HepG2 (cell line): ENCODE measurements around the gene TTPAL. TPM values are rescaled to one million over a fixed set of nuclear protein-coding genes. Genes with fewer than 3 reads are reported as not detected.

ENCODE experiments used
- ARID2 ChIP-seq: sonication (generic); formaldehyde crosslinking; IDR thresholded peaks from 2 replicates; pipeline ENCODE4 v1.8.1; 2022; ENCODE audit warnings: mild to moderate bottlenecking, missing genetic modification reagents, borderline replicate concordance
- DZIP1 ChIP-seq: sonication (generic); formaldehyde crosslinking; IDR thresholded peaks from 2 replicates; pipeline ENCODE4 v1.5.0; 2020; ENCODE audit warnings: mild to moderate bottlenecking, missing genetic modification reagents
- GABPB1 ChIP-seq: IDR thresholded peaks from 2 replicates; pipeline ENCODE4 v1.6.1; 2016; ENCODE audit warnings: mild to moderate bottlenecking, missing genetic modification reagents, moderate library complexity, missing compliant biosample characterization
- KDM2A ChIP-seq: sonication (generic); formaldehyde crosslinking; IDR thresholded peaks from 2 replicates; pipeline ENCODE4 v1.4.0; 2020; ENCODE audit warnings: low read depth, missing genetic modification reagents, borderline replicate concordance
- SMAD9 ChIP-seq: sonication (generic); formaldehyde crosslinking; IDR thresholded peaks from 2 replicates; pipeline ENCODE4 v1.5.1; 2020; ENCODE audit warnings: mild to moderate bottlenecking, missing genetic modification reagents
- SOX6 ChIP-seq, 2 experiments: fragments of 450-650 bp in 1 of 2; sonication (generic) in 1 of 2; formaldehyde crosslinking in 1 of 2; IDR thresholded peaks; 2 replicates each; pipeline versions ENCODE4 v1.4.0 to v1.6.1; 2017 to 2020; ENCODE audit warnings: antibody characterized with exemption in 1 of 2, mild to moderate bottlenecking in 1 of 2, missing genetic modification reagents in 1 of 2
- SP5 ChIP-seq: IDR thresholded peaks from 2 replicates; pipeline ENCODE4 v1.6.1; 2016; ENCODE audit warnings: low read depth, borderline replicate concordance
- SPEN ChIP-seq: sonication (generic); formaldehyde crosslinking; IDR thresholded peaks from 2 replicates; pipeline ENCODE4 v1.5.1; 2020; ENCODE audit warnings: low read depth, mild to moderate bottlenecking, missing genetic modification reagents
- TEAD2 ChIP-seq: sonication (generic); formaldehyde crosslinking; IDR thresholded peaks from 2 replicates; pipeline ENCODE4 v1.9.0; 2021; ENCODE audit warnings: missing genetic modification reagents
- ZBTB20 ChIP-seq: sonication (generic); formaldehyde crosslinking; IDR thresholded peaks from 2 replicates; pipeline ENCODE4 v1.8.1; 2023; ENCODE audit warnings: missing genetic modification reagents, low read depth, mild to moderate bottlenecking, borderline replicate concordance
- ZNF225 ChIP-seq: sonication (generic); formaldehyde crosslinking; IDR thresholded peaks from 2 replicates; pipeline ENCODE4 v1.4.0; 2020; ENCODE audit warnings: mild to moderate bottlenecking, missing genetic modification reagents
- polyA plus RNA-seq, 8 experiments: library from polyadenylated mRNA; depleted of rRNA in 3 of 8; stranded (reverse) in 7 of 8; unstranded in 1 of 8; fragments of >200 nt; fragmentation: Illumina TruSeq in 4 of 8; extraction: Trizol in 4 of 8; gene quantifications; 2 replicates each; pipeline versions ENCODE4 v1.2.1 to v1.2.3, GENCODE V29; 2011 to 2016; ENCODE audit warnings: low read depth in 4 of 8, missing spikeins in 1 of 8, mixed read lengths in 1 of 8; ENCODE audit not compliant: insufficient read depth in 1 of 8
- total RNA-seq, 5 experiments: library from RNA; depleted of rRNA; stranded (reverse); fragments of >200 nt; fragmentation: Illumina TruSeq; extraction: Trizol; gene quantifications; 2 replicates each; pipeline ENCODE4 v1.2.3, GENCODE V29; 2016; ENCODE audit warnings: low read depth in 1 of 5
- TF ChIP-seq, protein P1 (sequence below): sonication (generic); formaldehyde crosslinking; IDR thresholded peaks from 2 replicates; pipeline ENCODE4 v1.4.0; 2020; ENCODE audit warnings: mild to moderate bottlenecking, missing genetic modification reagents
- TF ChIP-seq, protein P2 (sequence below): sonication (generic); formaldehyde crosslinking; IDR thresholded peaks from 2 replicates; pipeline ENCODE4 v1.5.1; 2020; ENCODE audit warnings: mild to moderate bottlenecking, missing genetic modification reagents, moderate library complexity
- TF ChIP-seq, protein P3 (sequence below): sonication (generic); formaldehyde crosslinking; IDR thresholded peaks from 2 replicates; pipeline ENCODE4 v1.4.0; 2020; ENCODE audit warnings: mild to moderate bottlenecking, missing genetic modification reagents

The TTPAL gene
- total and polyA plus RNA-seq, 2 of the 13 experiments (the other 11 are each of a cell fraction or from before 2014, with no cell fraction given), result 4.3 to 18.8 TPM

GRCh38 chr20:44431502-44432234 lies 44.0 kb upstream of the TTPAL start (continued):
- TF ChIP-seq KDM2A, result peak; percentile 79
- TF ChIP-seq SMAD9 (CRISPR knock-in tag), result no peak
- TF ChIP-seq ZNF225 (CRISPR knock-in tag), result peak; percentile 88; the same call in 1 of the 2 replicates
- TF ChIP-seq SPEN (CRISPR knock-in tag), result peak; percentile 67
- TF ChIP-seq ZBTB20 (CRISPR knock-in tag), result no peak; the same call in 1 of the 2 replicates
- 0 out of 2 replicates have a peak, but pooled peaks have one; percentile 18 for TF ChIP-seq TEAD2
- TF ChIP-seq DZIP1, result 0 out of 2 replicates have a peak, but pooled peaks have one; percentile 11
- peak; percentile 30; the same call in 1 of the 2 replicates for TF ChIP-seq SP5
- no peak for TF ChIP-seq SOX6 (IDR thresholded peaks at IDR 0.05)
- TF ChIP-seq SOX6 (CRISPR knock-in tag; IDR thresholded peaks at IDR 0.05), result peak; percentile 37; the same call in 1 of the 2 replicates
- TF ChIP-seq, protein P1, sequence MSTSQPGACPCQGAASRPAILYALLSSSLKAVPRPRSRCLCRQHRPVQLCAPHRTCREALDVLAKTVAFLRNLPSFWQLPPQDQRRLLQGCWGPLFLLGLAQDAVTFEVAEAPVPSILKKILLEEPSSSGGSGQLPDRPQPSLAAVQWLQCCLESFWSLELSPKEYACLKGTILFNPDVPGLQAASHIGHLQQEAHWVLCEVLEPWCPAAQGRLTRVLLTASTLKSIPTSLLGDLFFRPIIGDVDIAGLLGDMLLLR (CRISPR knock-in tag), result peak; percentile 86; the same call in 1 of the 2 replicates
- 0 out of 2 replicates have a peak, but pooled peaks have one; percentile 23 for TF ChIP-seq GABPB1
- TF ChIP-seq, protein P2, sequence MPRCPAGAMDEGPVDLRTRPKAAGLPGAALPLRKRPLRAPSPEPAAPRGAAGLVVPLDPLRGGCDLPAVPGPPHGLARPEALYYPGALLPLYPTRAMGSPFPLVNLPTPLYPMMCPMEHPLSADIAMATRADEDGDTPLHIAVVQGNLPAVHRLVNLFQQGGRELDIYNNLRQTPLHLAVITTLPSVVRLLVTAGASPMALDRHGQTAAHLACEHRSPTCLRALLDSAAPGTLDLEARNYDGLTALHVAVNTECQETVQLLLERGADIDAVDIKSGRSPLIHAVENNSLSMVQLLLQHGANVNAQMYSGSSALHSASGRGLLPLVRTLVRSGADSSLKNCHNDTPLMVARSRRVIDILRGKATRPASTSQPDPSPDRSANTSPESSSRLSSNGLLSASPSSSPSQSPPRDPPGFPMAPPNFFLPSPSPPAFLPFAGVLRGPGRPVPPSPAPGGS (CRISPR knock-in tag), result no peak
- TF ChIP-seq ARID2 (CRISPR knock-in tag), result 0 out of 2 replicates have a peak, but pooled peaks have one; percentile 77
- TF ChIP-seq, protein P3, sequence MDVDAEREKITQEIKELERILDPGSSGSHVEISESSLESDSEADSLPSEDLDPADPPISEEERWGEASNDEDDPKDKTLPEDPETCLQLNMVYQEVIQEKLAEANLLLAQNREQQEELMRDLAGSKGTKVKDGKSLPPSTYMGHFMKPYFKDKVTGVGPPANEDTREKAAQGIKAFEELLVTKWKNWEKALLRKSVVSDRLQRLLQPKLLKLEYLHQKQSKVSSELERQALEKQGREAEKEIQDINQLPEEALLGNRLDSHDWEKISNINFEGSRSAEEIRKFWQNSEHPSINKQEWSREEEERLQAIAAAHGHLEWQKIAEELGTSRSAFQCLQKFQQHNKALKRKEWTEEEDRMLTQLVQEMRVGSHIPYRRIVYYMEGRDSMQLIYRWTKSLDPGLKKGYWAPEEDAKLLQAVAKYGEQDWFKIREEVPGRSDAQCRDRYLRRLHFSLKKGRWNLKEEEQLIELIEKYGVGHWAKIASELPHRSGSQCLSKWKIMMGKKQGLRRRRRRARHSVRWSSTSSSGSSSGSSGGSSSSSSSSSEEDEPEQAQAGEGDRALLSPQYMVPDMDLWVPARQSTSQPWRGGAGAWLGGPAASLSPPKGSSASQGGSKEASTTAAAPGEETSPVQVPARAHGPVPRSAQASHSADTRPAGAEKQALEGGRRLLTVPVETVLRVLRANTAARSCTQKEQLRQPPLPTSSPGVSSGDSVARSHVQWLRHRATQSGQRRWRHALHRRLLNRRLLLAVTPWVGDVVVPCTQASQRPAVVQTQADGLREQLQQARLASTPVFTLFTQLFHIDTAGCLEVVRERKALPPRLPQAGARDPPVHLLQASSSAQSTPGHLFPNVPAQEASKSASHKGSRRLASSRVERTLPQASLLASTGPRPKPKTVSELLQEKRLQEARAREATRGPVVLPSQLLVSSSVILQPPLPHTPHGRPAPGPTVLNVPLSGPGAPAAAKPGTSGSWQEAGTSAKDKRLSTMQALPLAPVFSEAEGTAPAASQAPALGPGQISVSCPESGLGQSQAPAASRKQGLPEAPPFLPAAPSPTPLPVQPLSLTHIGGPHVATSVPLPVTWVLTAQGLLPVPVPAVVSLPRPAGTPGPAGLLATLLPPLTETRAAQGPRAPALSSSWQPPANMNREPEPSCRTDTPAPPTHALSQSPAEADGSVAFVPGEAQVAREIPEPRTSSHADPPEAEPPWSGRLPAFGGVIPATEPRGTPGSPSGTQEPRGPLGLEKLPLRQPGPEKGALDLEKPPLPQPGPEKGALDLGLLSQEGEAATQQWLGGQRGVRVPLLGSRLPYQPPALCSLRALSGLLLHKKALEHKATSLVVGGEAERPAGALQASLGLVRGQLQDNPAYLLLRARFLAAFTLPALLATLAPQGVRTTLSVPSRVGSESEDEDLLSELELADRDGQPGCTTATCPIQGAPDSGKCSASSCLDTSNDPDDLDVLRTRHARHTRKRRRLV (CRISPR knock-in tag), result 0 out of 2 replicates have a peak, but pooled peaks have one; percentile 46
